Stimulated activated naive CD4-positive, alpha-beta T cell (primary cell): ENCODE measurements around the gene LCE2D.
"Not testable (repeated sequence)": the region's sequence is repeated elsewhere in the genome, so short reads cannot be mapped to it uniquely, and the experiment has no call there.

Experiments used
- DNase-seq, 6 experiments: peaks; one replicate each; lab custom pipeline; 2025; lab: John Stamatoyannopoulos, UW

LCE2D gene

DNA sequence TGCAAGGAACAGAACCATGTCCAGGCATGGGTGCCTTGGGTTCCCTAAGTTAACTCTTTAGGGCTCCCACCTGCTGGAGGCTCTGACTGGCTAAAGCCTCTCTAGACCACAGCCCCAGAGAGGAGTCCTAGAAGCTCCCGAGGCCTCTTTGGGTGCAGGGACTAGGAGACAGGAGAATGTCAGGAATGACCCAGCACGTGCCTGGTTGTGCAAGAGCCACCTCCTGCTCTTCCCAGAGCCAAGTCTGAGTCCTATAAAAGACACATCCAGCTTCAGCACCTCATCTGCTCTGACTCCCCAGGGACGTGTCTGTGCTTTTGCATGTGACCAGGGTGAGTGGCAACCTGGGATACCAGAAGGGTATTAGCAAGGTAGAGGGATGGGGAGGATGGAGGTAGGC lies at the start of gene LCE2D:
Gene LCE2D, plus strand, starts transcription at position 283 of the 400 bp plus-strand sequence. CDS start 726 bp downstream, outside the sequence.
- DNase-seq = no peak

- DNase-seq = no peak
Observed at GRCh38 chr1:152613511-152613910, 49.7 kb upstream of the LCE2D start, which contains the start of gene LCE3B. LCE3B (plus strand) TSS chr1:152613811; CDS start chr1:152613811, 0 bp downstream.

GRCh38 chr1:152621993-152622392 lies 41.2 kb upstream of the LCE2D start:
- no peak for DNase-seq

DNA sequence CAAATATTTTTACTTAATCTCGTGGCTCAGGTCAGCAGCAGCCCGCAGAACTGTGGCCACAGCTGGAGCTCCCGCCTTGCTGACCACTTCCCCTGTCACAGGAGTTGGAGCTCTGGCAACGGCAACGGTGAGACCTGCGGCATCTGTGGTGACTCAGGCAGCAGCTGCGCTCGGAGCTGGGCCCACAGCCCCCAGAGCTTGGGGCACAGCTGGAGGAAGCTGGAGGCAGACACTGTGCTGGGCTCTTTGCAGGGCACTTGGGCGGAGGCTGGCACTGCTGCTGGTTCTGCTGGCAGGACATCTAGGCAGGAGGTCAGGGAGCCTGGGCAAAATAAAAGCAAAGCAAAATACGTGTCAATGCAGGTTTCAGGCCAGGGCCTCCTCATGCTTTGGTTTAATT lies 40.4 kb upstream of the LCE2D start, which contains the start of gene LCE3A:
Gene LCE3A, minus strand, starts transcription at position 301 of the 400 bp plus-strand sequence. Its CDS starts 0 bp downstream, at position 301.
- no peak for DNase-seq

- no peak for DNase-seq
Observed at GRCh38 chr1:152623203-152623844, 39.9 kb upstream of the LCE2D start.

- DNase-seq = no peak
Observed at GRCh38 chr1:152626744-152627143, 36.4 kb upstream of the LCE2D start.

- no peak for DNase-seq
Observed at GRCh38 chr1:152630596-152630995, 32.6 kb upstream of the LCE2D start.

- DNase-seq = no peak
Observed at GRCh38 chr1:152640351-152640750, 22.8 kb upstream of the LCE2D start.

- DNase-seq = no peak
Observed at GRCh38 chr1:152643945-152644344, 19.2 kb upstream of the LCE2D start.

- DNase-seq = no peak
Observed at GRCh38 chr1:152645146-152645545, 18.0 kb upstream of the LCE2D start.

- DNase-seq = no peak
Observed at GRCh38 chr1:152646656-152647055, 16.5 kb upstream of the LCE2D start.

GRCh38 chr1:152654110-152654509 lies 9.1 kb upstream of the LCE2D start:
- DNase-seq = peak in 2 of 6 experiments; percentile 2 to 9

DNA sequence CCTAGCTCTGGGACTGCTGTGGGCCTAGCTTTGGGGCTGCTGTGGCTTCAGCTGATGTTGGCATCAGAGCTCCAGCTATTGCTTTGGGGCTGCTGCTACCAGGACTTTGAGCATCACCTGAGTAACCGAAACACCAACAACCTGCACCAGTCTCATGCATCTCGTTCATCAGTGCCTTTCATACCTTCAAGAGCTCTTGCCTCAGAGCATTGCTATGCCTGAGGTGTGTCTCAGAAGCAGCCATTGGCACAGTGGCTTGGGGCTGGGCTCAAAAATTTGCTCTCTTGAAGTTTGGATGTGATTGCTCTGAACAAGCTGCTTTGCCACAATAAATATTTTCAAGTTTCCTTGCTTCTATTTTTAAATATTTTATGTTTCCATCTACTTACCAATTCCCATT lies 6.7 kb upstream of the LCE2D start:
- DNase-seq = no peak

DNA sequence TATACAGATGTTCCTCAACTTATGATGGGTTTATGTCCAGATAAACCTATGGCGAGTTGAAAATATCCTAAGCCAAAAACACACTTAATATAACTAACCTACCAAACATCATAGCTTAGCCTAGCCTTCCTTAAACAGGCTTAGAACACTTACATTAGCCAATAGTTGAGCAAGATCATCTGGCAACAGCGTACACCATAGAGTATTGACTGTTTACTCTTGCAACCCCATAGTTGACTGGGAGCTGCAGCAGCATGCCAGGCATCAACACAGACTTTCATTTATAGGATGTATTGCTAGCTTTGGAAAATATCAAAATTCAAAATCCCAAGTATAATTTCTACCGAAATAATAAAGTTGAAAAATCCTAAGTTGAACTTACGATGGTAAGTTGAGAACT lies 5.5 kb upstream of the LCE2D start:
- no peak for DNase-seq

DNA sequence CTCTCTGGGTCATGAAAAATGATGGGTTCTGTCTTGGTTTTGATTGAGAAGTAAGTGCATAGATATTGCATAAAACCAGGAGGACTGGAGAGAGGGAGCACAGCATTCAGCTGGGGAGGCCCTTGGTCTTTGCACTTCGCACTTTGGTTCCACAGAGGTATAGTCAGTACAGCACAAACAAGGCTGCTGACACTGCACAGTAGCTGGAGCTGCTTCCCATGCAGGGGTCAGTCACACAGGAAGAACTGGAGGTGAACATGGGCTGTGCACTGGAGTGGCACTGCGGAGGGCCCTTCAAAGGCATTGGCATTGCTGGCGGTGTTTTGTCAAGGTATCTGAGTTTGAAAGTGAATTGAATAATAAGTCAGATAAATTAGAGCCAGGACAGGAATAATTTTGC lies 4.5 kb upstream of the LCE2D start:
- DNase-seq = no peak

- not testable (repeated sequence) for DNase-seq
Observed at GRCh38 chr1:152666171-152666570, 3.0 kb downstream of the LCE2D start.

DNA sequence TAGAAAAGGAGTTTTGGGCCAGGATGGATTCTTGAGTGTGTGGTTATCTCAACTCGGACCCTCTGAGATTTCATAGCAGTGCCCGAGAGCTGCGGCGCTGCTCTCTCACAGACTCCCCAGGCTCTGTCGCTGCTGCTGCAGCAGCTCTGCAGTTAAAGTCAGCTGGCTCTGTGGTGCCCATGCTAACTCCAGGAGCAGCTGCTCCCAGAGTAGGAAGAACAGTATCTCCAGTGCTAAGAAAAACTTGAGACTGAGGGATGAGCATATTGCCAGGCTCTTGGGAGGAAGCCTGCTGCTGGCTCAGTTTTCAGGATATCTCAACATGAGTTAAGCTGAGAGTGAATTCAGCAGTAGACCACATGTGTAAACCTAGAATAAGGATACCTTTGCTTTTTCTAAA lies 4.5 kb downstream of the LCE2D start:
- DNase-seq = no peak

GRCh38 chr1:152673016-152673415 lies 9.8 kb downstream of the LCE2D start:
- no peak for DNase-seq

DNA sequence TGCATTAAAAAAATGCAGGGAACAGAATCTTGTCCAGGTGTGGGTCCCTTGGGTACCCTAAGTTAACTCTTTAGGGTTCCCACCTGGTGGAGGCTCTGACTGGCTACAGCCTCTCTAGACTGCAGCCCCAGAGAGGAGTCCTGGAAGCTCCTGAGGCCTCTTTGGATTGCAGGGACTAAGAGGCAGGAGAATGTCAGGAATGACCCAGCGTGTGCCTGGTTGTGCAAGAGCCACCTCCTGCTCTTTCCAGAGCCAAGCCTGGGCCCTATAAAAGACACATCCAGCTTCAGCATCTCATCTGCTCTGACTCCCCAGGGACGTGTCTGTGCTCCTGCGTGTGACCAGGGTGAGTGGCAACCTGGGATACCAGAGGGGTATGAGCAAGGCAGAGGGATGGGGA lies 11.8 kb downstream of the LCE2D start, which contains the start of gene LCE2C:
Gene LCE2C, plus strand, starts transcription at position 297 of the 400 bp plus-strand sequence. CDS start 737 bp downstream, outside the sequence.
- not testable (repeated sequence) for DNase-seq

DNA sequence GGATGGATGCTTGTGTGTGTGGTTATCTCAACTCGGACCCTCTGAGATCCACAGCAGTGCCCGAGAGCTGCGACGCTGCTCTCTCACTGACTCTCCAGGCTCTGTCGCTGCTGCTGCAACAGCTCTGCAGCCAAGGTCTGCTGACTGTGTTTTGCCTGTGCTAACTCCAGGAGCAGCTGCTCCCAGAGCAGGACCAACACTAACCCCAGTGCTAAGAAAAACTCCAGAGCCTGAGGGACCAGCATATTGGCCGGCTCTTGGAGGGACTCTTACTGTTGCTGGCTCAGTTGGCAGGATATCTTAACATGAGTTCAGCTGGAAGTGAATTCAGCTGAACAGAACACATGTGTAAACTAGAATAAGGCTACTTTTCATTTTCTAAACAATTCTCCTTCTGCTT lies 16.3 kb downstream of the LCE2D start:
- DNase-seq = no peak

DNA sequence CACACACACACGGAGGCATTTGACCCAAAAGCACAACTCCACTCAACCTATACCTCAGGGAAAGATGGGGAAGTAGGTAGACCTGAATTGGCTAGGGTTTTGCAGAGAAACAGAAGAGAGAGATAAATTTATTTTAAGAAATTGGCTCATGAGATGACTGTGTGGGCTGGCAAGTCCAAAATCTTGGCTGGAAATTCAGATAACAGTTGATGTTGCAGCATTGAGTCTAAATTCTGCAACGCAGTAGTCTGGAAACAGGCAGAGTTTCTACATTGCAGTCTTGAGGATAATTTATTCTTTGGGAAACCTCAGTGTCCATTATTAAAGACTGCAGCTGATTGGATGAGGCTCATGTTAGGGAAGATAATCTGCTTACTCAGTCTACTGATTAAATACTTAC lies 18.4 kb downstream of the LCE2D start:
- DNase-seq = no peak

DNA sequence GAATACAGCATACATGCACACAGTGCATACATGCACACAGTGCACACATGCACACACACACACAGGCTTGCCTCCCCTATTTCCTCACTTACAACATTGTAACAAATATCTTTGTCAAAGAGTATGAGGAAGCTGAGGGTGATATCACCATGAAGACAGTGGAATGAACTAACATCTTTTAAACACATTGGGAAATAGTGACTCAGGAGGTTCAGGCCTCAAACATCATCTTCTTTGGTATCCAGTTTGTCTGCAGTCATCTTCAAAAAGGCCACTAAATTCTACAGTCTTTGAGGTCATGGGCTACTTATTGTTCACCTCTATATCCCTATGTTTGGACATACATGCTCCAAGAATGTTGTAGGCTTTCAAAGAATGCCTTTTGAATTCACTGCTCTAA lies 20.7 kb downstream of the LCE2D start:
- DNase-seq = no peak

- DNase-seq = not testable (repeated sequence)
Observed at GRCh38 chr1:152685823-152686222, 22.6 kb downstream of the LCE2D start, which contains the start of gene LCE2B. LCE2B (plus strand) TSS chr1:152686123; CDS start chr1:152686844, 721 bp downstream.
